T-helper 2 cell (primary cell): Measurements from ENCODE around the gene OR6C74.

Experiments
- DNase-seq, 5 experiments: peaks; one replicate each; pipeline versions ENCODE4 v3.0.0 to v3.0.0-alpha.2; 2012 to 2022
- total RNA-seq, 2 donors: gene quantifications; one replicate each; lab custom pipeline; 2026; lab: John Stamatoyannopoulos, UW

OR6C74 gene
- 0 reads per million in 2 donors for total RNA-seq

GRCh38 chr12:55244309-55244708, at the start of gene OR6C74:
OR6C74 (plus strand) TSS chr12:55244609; CDS start chr12:55247288, 2,679 bp downstream.
- no peak for DNase-seq

DNA sequence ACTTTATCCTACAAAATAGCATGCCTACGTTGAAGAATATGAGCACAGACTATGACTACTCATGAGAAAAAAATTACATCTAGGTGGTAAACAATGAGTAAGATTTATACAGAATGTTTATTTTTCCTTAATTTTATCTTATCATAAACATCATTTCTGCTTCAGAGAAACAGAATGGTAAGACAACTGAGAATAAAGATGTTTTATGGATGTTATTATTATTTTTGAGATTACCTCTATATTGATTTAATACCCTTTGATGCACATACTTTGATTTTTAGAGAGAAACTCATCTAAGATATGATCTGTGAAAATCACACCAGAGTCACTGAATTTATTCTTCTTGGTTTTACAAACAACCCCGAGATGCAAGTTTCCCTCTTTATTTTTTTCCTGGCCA, 23.7 kb upstream of the OR6C74 start, which contains the start of gene OR10A7:
Gene OR10A7, plus strand, starts transcription at position 301 of the 400 bp plus-strand sequence. Its CDS starts 0 bp downstream, at position 301.
- no peak for DNase-seq

DNA sequence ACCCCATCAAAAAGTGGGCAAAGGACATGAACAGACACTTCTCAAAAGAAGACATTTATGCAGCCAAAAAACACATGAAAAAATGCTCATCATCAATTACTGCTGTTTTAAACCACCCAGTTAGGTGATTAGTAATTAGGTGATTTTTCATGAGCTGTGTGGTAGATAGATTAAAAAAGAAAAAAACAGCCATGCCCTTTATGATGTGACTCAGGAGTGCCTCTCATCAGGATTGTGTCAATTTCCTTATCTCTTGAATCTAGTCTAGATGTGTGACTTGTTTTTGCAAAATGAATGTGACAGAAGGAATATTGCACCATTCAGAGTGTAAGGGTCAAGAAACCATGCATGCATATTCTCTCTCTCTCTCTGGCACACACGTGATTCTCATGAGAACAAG, 17.9 kb upstream of the OR6C74 start:
- DNase-seq = peak in 1 of 5 experiments; percentile 3

DNA sequence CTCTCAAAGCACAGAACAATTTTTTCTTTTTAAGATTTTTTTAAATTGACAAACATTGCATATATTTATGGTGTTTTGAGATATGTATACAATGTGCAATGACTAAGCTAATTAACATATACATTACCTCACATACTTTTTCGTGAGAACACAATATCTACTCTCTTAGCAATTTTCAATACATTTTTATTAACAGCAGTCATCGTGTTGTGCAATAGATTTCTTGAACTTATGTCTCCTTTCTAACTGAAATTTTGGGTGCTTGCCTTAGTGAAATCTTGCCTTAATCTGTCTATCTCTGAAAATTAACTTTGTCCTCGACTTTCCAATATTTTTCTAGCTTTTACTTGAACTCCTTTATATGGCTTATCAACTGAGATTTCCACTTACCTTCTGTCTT, 16.8 kb upstream of the OR6C74 start:
- DNase-seq = no peak

DNA sequence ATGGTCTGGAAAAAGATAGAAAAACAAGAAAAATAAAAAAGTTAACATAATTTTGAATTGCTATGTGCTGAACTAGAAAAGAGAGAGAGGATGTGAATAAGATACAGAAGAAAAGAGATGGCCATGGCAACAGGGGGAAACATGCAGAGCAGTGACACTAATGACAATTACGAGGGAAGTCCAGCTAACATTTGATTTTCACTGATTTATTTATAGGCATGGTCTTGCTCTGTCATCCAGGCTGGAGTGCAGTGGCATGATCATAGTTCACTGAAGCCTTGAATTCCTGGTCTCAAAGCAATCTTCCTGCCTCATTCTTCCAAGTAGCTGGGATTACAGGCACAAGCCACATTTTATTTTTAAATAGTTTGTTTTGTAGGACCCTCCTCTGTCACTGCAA, 1.8 kb downstream of the OR6C74 start:
- no peak for DNase-seq

- DNase-seq = no peak
Measured at GRCh38 chr12:55250944-55251343, 6.5 kb downstream of the OR6C74 start.

DNA sequence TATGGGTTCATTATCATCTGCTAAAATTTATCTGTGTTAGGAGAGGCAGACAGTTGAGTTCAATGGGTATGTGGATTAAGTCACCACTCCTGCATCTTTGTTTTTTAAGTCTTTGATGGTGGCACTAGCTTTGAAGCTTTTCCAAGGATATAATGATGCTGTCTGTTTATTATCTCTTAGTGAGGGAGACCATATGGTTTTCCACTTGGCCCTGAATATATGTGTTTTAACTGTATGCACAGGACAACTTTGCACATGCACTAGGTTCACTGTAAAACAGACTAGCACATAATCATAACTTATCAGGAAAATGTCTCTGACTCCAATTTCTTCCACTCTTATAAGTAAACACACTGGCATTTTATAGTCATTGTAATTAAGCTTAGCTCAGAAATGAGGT, 8.9 kb downstream of the OR6C74 start:
- no peak for DNase-seq

DNA sequence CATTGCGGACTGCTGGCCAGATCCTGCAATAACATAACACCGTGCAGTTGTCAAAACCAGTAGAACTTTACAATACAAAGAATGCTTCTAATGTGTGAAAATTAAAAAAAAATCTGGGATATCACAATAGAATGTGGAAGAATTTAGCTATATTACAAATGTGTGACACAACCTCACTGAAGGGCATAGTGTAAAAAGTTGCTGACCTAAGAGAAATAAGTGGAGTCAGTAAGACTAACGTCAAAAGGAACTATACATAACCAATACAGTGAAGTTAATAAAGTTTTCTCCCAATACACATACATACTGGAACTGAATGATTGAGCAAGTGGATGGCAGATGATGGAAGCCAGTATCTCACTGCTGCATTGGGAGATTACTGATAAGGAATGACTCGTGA, 12.4 kb downstream of the OR6C74 start:
- DNase-seq = no peak

- no peak for DNase-seq
Measured at GRCh38 chr12:55258303-55258702, 13.9 kb downstream of the OR6C74 start.

GRCh38 chr12:55280991-55281390, 36.6 kb downstream of the OR6C74 start:
- no peak for DNase-seq

DNA sequence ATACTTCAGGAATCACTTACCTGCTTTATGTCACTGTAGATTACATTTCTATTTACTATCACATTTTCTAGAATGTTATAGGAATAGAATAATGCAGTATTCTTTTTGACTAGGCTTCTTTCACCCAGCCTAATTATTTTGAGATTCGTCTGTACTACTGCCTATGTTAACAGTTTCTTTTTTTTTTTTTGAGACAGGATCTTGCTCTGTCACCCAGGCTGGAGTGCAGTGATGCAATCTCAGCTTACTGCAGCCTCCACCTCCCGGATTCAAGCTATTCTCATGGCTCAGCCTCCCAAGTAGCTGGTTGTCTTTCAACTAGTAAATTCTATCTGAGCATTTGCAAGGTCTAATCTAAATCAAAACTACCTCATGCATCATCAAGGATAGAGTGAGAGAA, 45.6 kb downstream of the OR6C74 start:
- no peak for DNase-seq
